Trophoblast cell (in vitro differentiated cells and primary cell): ENCODE data around the gene KRT15.

Experiments used
- DNase-seq, 2 donors: peaks; one replicate each; pipeline ENCODE4 v3.0.0-alpha.2; 2016
- H2AFZ ChIP-seq: 2 replicates; pipeline ENCODE4 v1.6.1; 2013; ENCODE audit warnings: low read length, moderate library complexity, mild to moderate bottlenecking; ENCODE audit not compliant: insufficient read depth, poor library complexity
- H2AK5ac ChIP-seq: 2 replicates; pipeline ENCODE4 v1.6.1; 2013; ENCODE audit warnings: mild to moderate bottlenecking, low read length
- H2BK120ac ChIP-seq: 2 replicates; pipeline ENCODE4 v1.6.1; 2013; ENCODE audit warnings: low read length, mild to moderate bottlenecking, moderate library complexity; ENCODE audit not compliant: insufficient read depth, poor library complexity
- H2BK12ac ChIP-seq: 2 replicates; pipeline ENCODE4 v1.6.1; 2013; ENCODE audit warnings: mild to moderate bottlenecking, low read length, moderate library complexity
- H2BK5ac ChIP-seq: 2 replicates; pipeline ENCODE4 v1.6.1; 2013; ENCODE audit warnings: low read length, low read depth, moderate library complexity, mild to moderate bottlenecking; ENCODE audit not compliant: poor library complexity
- H3K14ac ChIP-seq: 2 replicates; pipeline ENCODE4 v1.6.1; 2013; ENCODE audit warnings: mild to moderate bottlenecking, low read length
- H3K18ac ChIP-seq: 2 replicates; pipeline ENCODE4 v1.6.1; 2013; ENCODE audit warnings: mild to moderate bottlenecking, low read length
- H3K23ac ChIP-seq: 2 replicates; pipeline ENCODE4 v1.6.1; 2013; ENCODE audit warnings: low read length
- H3K27ac ChIP-seq: 2 replicates; pipeline ENCODE4 v1.5.1; 2013; ENCODE audit warnings: low read depth, mild to moderate bottlenecking, inconsistent platforms, low read length, moderate library complexity
- H3K27me3 ChIP-seq: 2 replicates; pipeline ENCODE4 v1.6.1; 2013; ENCODE audit warnings: inconsistent platforms, mild to moderate bottlenecking, low read length, moderate library complexity; ENCODE audit not compliant: insufficient read depth
- H3K36me3 ChIP-seq, 2 experiments: 1 replicate in 1 of 2; 2 replicates in 1 of 2; pipeline ENCODE4 v1.6.1; 2013; ENCODE audit warnings: low read length in 2 of 2, mild to moderate bottlenecking in 2 of 2, moderate library complexity in 1 of 2; ENCODE audit not compliant: insufficient read depth in 2 of 2, control insufficient read depth in 1 of 2
- H3K4ac ChIP-seq: 2 replicates; pipeline ENCODE4 v1.6.1; 2013; ENCODE audit warnings: low read depth, mild to moderate bottlenecking, low read length, moderate library complexity
- H3K4me1 ChIP-seq, 2 experiments: 1 replicate in 1 of 2; 2 replicates in 1 of 2; pipeline ENCODE4 v1.6.1; 2013; ENCODE audit warnings: low read length in 2 of 2, mild to moderate bottlenecking in 2 of 2, moderate library complexity in 1 of 2; ENCODE audit not compliant: insufficient read depth in 2 of 2, control insufficient read depth in 1 of 2
- H3K4me2 ChIP-seq: 2 replicates; pipeline ENCODE4 v1.6.1; 2013; ENCODE audit warnings: inconsistent platforms, mild to moderate bottlenecking, low read length, moderate library complexity
- H3K4me3 ChIP-seq: 2 replicates; pipeline ENCODE4 v1.5.1; 2013; ENCODE audit warnings: mild to moderate bottlenecking, low read depth, low read length, inconsistent platforms
- H3K79me1 ChIP-seq: one replicate; pipeline ENCODE4 v1.6.1; 2013; ENCODE audit warnings: low read length
- H3K79me2 ChIP-seq: 2 replicates; pipeline ENCODE4 v1.6.1; 2013; ENCODE audit warnings: low read length, mild to moderate bottlenecking; ENCODE audit not compliant: control insufficient read depth, insufficient read depth, poor library complexity
- H3K9ac ChIP-seq: 2 replicates; pipeline ENCODE4 v1.6.1; 2013; ENCODE audit warnings: mild to moderate bottlenecking, low read length
- H3K9me3 ChIP-seq: 2 replicates; pipeline ENCODE4 v1.6.1; 2013; ENCODE audit warnings: low read depth, mild to moderate bottlenecking, control low read depth, inconsistent platforms, low read length; ENCODE audit not compliant: insufficient read depth
- H4K12ac ChIP-seq: 2 replicates; pipeline ENCODE4 v1.6.1; 2013; ENCODE audit warnings: low read depth, mild to moderate bottlenecking, low read length, moderate library complexity
- H4K8ac ChIP-seq: 2 replicates; pipeline ENCODE4 v1.6.1; 2013; ENCODE audit warnings: low read depth, mild to moderate bottlenecking, low read length, moderate library complexity
- H4K91ac ChIP-seq: one replicate; pipeline ENCODE4 v1.6.1; 2013; ENCODE audit warnings: low read depth, mild to moderate bottlenecking, low read length, moderate library complexity
- WGBS: extraction: QIAGEN DNeasy Blood & Tissue Kit; methylation state at CpG from one replicate; pipeline ENCODE4 v1.1.7; 2013; ENCODE audit warnings: missing lambda C conversion rate; ENCODE audit not compliant: insufficient read length, insufficient coverage; ENCODE audit errors: extremely low coverage; 5-methylcytosine and 5-hydroxymethylcytosine counted together

KRT15 gene

DNA sequence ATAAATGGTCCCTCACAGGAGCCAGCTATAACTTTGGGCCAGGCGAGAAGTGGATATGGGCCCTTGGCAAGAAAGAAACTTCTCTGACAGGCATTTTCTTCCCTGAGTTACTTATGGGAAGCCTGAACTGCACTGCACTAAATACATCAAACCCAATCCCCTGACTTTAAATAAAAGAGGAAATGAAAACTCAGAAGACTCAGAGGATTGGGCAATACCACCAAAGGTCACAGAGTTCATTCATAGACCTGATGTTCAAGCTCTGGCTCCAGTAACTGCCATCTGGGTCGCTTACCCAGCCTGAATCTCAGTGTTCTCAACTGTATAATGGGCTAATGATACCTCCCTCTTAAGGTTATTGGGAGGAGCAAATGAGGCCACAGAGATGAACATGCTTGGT lies 38.6 kb downstream of the KRT15 start:
- no peak overlapping the region for H3K4me2 ChIP-seq
- no peaks in the 10 kb centered on the region for H3K9me3 ChIP-seq
- no peak overlapping the region for H3K27ac ChIP-seq
- DNase-seq, result no peak
- no peak overlapping the region for H3K9ac ChIP-seq
- no CpG with 5 or more reads among the region's 2 CpGs for WGBS
- no peak overlapping the region for H3K4ac ChIP-seq
- no peaks in the 10 kb centered on the region for H3K27me3 ChIP-seq
- H3K4me1 ChIP-seq, result no peaks in the 10 kb centered on the region
- H4K12ac ChIP-seq, result no peak overlapping the region
- no peak overlapping the region for H4K8ac ChIP-seq
- no peak overlapping the region for H3K23ac ChIP-seq
- no peak overlapping the region for H2AK5ac ChIP-seq
- H4K91ac ChIP-seq, result no peak overlapping the region
- no peaks in the 10 kb centered on the region for H3K79me2 ChIP-seq
- H3K18ac ChIP-seq, result no peak overlapping the region
- no peak overlapping the region for H2BK12ac ChIP-seq
- no peak overlapping the region for H3K14ac ChIP-seq
- H2AFZ ChIP-seq, result no peak overlapping the region
- H2BK5ac ChIP-seq, result no peak overlapping the region
- no peak overlapping the region for H2BK120ac ChIP-seq
- no peak overlapping the region for H3K4me3 ChIP-seq
- no peaks in the 10 kb centered on the region for H3K79me1 ChIP-seq
- no peaks in the 10 kb centered on the region for H3K36me3 ChIP-seq

GRCh38 chr17:41478237-41478636 lies 40.5 kb downstream of the KRT15 start:
- no peak overlapping the region for H3K4me3 ChIP-seq
- no peak overlapping the region for H2BK120ac ChIP-seq
- DNase-seq, result no peak
- H2AFZ ChIP-seq, result no peak overlapping the region
- H3K36me3 ChIP-seq, result no peaks in the 10 kb centered on the region
- H3K23ac ChIP-seq, result no peak overlapping the region
- H3K4me1 ChIP-seq, result no peaks in the 10 kb centered on the region
- H2AK5ac ChIP-seq, result no peak overlapping the region
- no peak overlapping the region for H3K27ac ChIP-seq
- no peaks in the 10 kb centered on the region for H3K79me2 ChIP-seq
- H3K9ac ChIP-seq, result no peak overlapping the region
- no CpG with 5 or more reads among the region's 8 CpGs for WGBS
- no peak overlapping the region for H3K4ac ChIP-seq
- H4K12ac ChIP-seq, result no peak overlapping the region
- H3K18ac ChIP-seq, result no peak overlapping the region
- H3K9me3 ChIP-seq, result no peaks in the 10 kb centered on the region
- H3K4me2 ChIP-seq, result no peak overlapping the region
- H3K27me3 ChIP-seq, result no peaks in the 10 kb centered on the region
- no peak overlapping the region for H4K91ac ChIP-seq
- no peak overlapping the region for H2BK5ac ChIP-seq
- H3K79me1 ChIP-seq, result no peaks in the 10 kb centered on the region
- no peak overlapping the region for H4K8ac ChIP-seq
- H2BK12ac ChIP-seq, result no peak overlapping the region
- H3K14ac ChIP-seq, result no peak overlapping the region

GRCh38 chr17:41476866-41477815 lies 41.5 kb downstream of the KRT15 start:
- no peak overlapping the region for H3K27ac ChIP-seq
- H3K4me3 ChIP-seq, result no peak overlapping the region
- WGBS, result no CpG with 5 or more reads among the region's 22 CpGs
- H3K14ac ChIP-seq, result no peak overlapping the region
- H2BK5ac ChIP-seq, result no peak overlapping the region
- no peak overlapping the region for H4K8ac ChIP-seq
- H3K79me1 ChIP-seq, result no peaks in the 10 kb centered on the region
- H4K91ac ChIP-seq, result no peak overlapping the region
- peak in 1 of 2 donors; percentile 43 for DNase-seq
- H3K4me2 ChIP-seq, result no peak overlapping the region
- no peaks in the 10 kb centered on the region for H3K36me3 ChIP-seq
- no peak overlapping the region for H3K9ac ChIP-seq
- H2AK5ac ChIP-seq, result no peak overlapping the region
- no peak overlapping the region for H2BK120ac ChIP-seq
- H3K23ac ChIP-seq, result no peak overlapping the region
- no peaks in the 10 kb centered on the region for H3K9me3 ChIP-seq
- H3K4me1 ChIP-seq, result no peaks in the 10 kb centered on the region
- no peak overlapping the region for H2AFZ ChIP-seq
- H3K79me2 ChIP-seq, result no peaks in the 10 kb centered on the region
- H3K18ac ChIP-seq, result no peak overlapping the region
- H4K12ac ChIP-seq, result no peak overlapping the region
- H3K4ac ChIP-seq, result no peak overlapping the region
- H3K27me3 ChIP-seq, result no peaks in the 10 kb centered on the region
- no peak overlapping the region for H2BK12ac ChIP-seq

DNA sequence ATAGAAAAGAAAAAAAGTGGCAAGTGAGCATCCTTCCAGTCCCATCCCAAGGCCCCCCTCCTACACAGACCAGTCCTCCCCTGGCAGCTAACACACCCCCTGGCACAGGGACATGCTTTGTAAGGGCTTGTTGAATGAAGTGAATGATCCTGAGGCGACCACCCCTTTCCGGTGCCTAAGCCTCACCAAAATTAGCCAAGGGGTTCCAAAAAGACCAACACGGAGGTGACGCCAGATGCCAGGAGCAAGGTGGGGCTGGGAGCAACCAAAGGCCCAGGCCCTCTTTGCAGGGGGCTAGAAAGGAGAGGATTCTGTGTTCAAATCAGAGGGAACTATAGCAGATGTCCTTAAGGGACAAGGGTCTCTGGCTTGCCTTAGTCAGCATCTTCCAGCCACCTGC lies 43.3 kb downstream of the KRT15 start:
- WGBS, result no CpG with 5 or more reads among the region's 4 CpGs

More for the DNA sequence above, 43.3 kb downstream of the KRT15 start:
- no peak for DNase-seq
- H4K12ac ChIP-seq, result no peak overlapping the region
- H3K4ac ChIP-seq, result no peak overlapping the region
- H3K27ac ChIP-seq, result no peak overlapping the region
- H2AFZ ChIP-seq, result no peak overlapping the region
- H3K4me1 ChIP-seq, result no peaks in the 10 kb centered on the region
- H3K79me1 ChIP-seq, result no peaks in the 10 kb centered on the region
- H3K27me3 ChIP-seq, result no peaks in the 10 kb centered on the region
- H2BK120ac ChIP-seq, result no peak overlapping the region
- no peak overlapping the region for H3K9ac ChIP-seq
- no peak overlapping the region for H3K14ac ChIP-seq
- no peak overlapping the region for H3K4me3 ChIP-seq
- no peak overlapping the region for H4K91ac ChIP-seq
- no peaks in the 10 kb centered on the region for H3K9me3 ChIP-seq
- no peak overlapping the region for H2BK5ac ChIP-seq
- H4K8ac ChIP-seq, result no peak overlapping the region
- no peak overlapping the region for H3K18ac ChIP-seq
- no peak overlapping the region for H3K4me2 ChIP-seq
- H2BK12ac ChIP-seq, result no peak overlapping the region
- no peak overlapping the region for H2AK5ac ChIP-seq
- H3K23ac ChIP-seq, result no peak overlapping the region
- no peaks in the 10 kb centered on the region for H3K79me2 ChIP-seq
- H3K36me3 ChIP-seq, result no peaks in the 10 kb centered on the region
